Large intestine (tissue), 3 donors: Measurements from ENCODE around the gene FCGBP. TPM values are rescaled to one million over a fixed set of nuclear protein-coding genes. Genes with fewer than 3 reads are reported as not detected.

Experiments used
- DNase-seq, 2 donors: peaks; one replicate each; pipeline versions ENCODE4 v3.0.0 to v3.0.0-alpha.2; 2013
- H3K27ac ChIP-seq: one replicate; pipeline ENCODE4 v1.5.1; 2013; ENCODE audit warnings: low read length
- H3K27me3 ChIP-seq: 2 replicates; pipeline ENCODE4 v1.6.1; 2013; ENCODE audit warnings: low read length; ENCODE audit not compliant: control insufficient read depth, insufficient read depth
- H3K36me3 ChIP-seq: 2 replicates; pipeline ENCODE4 v1.6.1; 2013; ENCODE audit warnings: low read length; ENCODE audit not compliant: control insufficient read depth, insufficient read depth
- H3K4me1 ChIP-seq: one replicate; pipeline ENCODE4 v1.6.1; 2013; ENCODE audit warnings: low read length; ENCODE audit not compliant: control insufficient read depth, insufficient read depth
- H3K4me3 ChIP-seq: one replicate; pipeline ENCODE4 v1.5.1; 2013; ENCODE audit warnings: low read length
- H3K9me3 ChIP-seq: one replicate; pipeline ENCODE4 v1.6.1; 2013; ENCODE audit warnings: mild to moderate bottlenecking, low read depth, low read length, moderate library complexity; ENCODE audit not compliant: control insufficient read depth
- WGBS: methylation state at CpG from one replicate; pipeline ENCODE4 v1.1.5; 2013; ENCODE audit warnings: low lambda C conversion rate; ENCODE audit not compliant: insufficient coverage; 5-methylcytosine and 5-hydroxymethylcytosine counted together
- polyA plus RNA-seq: library from polyadenylated mRNA; unstranded; fragments of 120-200 nt; gene quantifications from one replicate; pipeline ENCODE4 v1.2.1, GENCODE V29; 2013

FCGBP gene
- polyA plus RNA-seq, 1 donor = 609 TPM

DNA sequence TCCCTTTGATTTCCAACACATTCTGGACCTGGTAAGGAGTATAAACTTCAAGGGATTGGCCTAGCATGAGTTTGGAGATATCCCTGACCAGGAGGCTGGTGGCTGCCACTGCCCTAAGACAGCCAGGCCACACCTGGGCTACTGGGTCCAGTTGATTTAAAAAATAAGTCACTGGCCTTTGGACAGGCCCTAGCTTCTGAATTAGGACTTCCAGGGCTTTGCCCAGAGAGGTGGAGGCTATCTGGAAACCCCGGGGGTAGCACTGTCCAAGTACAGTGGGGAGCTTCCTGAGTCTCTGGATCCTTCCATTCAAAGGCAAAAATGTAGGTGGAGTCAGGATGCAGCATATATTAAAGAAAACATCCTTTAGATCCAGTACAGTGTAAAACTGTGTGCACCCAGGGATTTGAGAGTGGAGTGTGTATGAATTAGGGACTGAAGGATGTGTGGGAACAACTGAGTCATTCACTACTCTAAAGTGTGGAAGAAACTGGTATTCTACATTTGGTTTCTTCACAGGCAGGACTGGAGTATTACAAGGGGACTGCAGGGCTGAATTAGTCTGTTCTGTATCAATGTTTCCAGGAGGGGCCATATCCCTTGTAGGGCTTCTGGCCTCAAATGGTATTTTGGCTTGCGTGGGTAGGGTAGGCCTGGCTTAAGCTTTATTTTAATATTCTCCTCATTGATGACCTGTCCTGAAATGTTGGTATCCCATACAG lies 14.8 kb upstream of the FCGBP start:
- Histone ChIP-seq H3K9me3 (no peaks in the 10 kb centered on the region), H3K27ac (no peak overlapping the region), H3K27me3 (no peaks in the 10 kb centered on the region), H3K4me3 (no peak overlapping the region), H3K36me3 (no peaks in the 10 kb centered on the region), H3K4me1 (peaks cover 22% of the 10 kb centered on the region)
- no peak for DNase-seq
- WGBS = no CpG with 5 or more reads among the region's 2 CpGs

DNA sequence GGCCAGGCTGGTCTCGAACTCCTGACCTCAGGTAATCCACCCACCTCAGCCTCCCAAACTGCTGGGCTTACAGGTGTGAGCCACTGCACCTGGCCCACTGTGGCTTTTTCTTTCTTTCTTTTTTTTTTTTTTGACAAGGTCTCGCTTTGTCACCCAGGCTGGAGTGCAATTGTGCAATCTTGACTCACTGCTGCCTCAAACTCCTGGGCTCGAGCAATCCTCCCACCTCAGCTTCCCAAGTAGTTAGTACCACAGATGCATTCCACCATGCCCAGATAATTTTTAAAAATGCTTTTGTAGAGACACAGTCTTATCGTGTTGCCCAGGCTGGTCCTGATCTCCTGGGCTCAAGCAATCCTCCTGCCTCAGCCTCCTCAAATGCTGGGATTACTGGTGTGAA lies 12.1 kb upstream of the FCGBP start:
- no peak for DNase-seq
- no CpG with 5 or more reads among the region's 4 CpGs for WGBS

DNA sequence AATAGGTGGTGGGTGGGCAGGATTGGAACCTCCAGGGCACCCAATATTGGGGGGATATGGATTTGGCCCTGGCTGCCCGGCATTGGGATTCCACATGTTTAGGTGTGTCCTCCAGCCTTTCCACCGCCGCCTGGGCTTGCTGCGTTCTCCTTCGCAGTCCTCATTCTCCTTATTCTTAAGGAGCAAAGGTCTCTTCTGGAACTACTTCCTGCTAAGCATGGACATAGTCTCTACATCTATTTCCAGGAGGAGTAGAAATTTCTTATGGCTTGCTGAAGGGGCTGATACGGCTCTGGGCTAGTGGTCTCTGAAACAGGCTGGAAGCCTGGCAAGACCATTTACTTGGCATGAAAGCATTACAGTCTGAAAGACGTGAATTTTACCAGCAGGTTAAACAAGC lies 9.2 kb upstream of the FCGBP start:
- peak overlapping the region; percentile 90 for H3K27ac ChIP-seq
- DNase-seq = peak; percentile 47 to 84
- 28% methylated on average over 2 of the region's 7 CpGs for WGBS
- H3K36me3 ChIP-seq = no peaks in the 10 kb centered on the region
- no peaks in the 10 kb centered on the region for H3K27me3 ChIP-seq
- peaks cover 50% of the 10 kb centered on the region for H3K4me1 ChIP-seq
- no peak overlapping the region for H3K4me3 ChIP-seq
- peaks cover 11% of the 10 kb centered on the region for H3K9me3 ChIP-seq

More for the DNA sequence above, 12.1 kb upstream of the FCGBP start:
- H3K36me3 ChIP-seq = no peaks in the 10 kb centered on the region
- peaks cover 43% of the 10 kb centered on the region for H3K4me1 ChIP-seq
- no peaks in the 10 kb centered on the region for H3K27me3 ChIP-seq
- H3K9me3 ChIP-seq = no peaks in the 10 kb centered on the region
- no peak overlapping the region for H3K4me3 ChIP-seq
- H3K27ac ChIP-seq = no peak overlapping the region

DNA sequence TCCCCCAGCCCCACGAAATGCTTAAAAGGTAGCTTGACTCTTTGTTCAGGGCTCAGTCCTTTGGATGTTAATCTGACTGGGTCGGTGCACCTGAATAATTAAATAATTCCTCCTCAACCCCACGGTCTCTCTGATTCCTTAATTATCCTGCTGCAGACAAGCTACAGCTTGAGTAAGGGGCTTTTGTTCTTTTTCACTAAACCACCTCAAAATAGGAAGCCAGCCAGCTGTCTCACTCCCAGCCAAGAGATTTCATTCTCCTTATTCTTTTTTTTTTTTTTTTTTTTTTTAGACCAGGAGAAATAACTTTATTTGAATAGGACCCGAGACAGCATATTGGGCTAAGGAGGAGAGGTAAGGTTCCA lies 7.9 kb upstream of the FCGBP start:
- Histone ChIP-seq H3K4me1 (peaks cover 50% of the 10 kb centered on the region), H3K27me3 (no peaks in the 10 kb centered on the region), H3K36me3 (no peaks in the 10 kb centered on the region), H3K9me3 (peaks cover 11% of the 10 kb centered on the region), H3K27ac (peak overlapping the region; percentile 90), H3K4me3 (no peak overlapping the region)
- 0% methylated on average over 1 of the region's 4 CpGs for WGBS
- no peak for DNase-seq

DNA sequence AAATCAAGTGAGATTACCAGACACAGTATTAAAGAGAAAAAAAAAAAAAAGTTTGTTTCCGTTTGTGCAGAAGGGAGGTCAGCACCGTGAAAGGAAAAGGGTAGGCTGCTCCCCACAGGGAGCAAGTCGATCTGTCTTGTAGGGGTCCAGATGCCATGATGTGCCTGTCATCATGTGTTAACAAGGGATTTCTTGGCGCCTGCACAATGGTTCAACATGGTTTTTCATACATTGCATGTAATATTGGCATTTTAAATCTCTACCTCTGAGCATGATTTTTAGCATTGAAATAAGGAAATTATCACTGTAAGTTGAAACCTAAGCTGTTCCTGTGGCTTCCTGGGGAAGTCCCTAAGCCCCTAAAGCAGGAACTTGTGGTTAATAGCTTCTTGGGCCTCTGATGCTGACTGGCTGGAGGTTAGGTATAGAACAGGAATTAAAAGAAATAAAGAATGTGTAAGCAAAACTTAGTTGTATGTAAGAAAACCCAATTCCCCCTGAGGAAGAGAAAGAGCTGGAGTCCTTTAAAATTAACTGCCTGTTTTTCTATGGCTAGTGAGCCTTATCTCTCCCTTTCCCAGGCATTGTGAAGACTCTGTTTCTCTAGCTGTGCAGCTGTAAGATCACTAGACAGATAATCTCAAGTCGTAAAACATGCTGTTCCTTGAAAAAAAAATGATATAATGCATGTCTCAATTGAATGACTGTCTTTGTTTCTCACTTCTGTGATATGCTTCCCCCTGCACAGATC lies 7.4 kb upstream of the FCGBP start:
- no CpG with 5 or more reads among the region's 5 CpGs for WGBS
- Histone ChIP-seq H3K27me3 (no peaks in the 10 kb centered on the region), H3K36me3 (no peaks in the 10 kb centered on the region), H3K9me3 (peaks cover 11% of the 10 kb centered on the region), H3K27ac (peak overlapping the region; percentile 90), H3K4me1 (peaks cover 53% of the 10 kb centered on the region), H3K4me3 (no peak overlapping the region)
- peak in 1 of 2 donors; percentile 54 for DNase-seq

DNA sequence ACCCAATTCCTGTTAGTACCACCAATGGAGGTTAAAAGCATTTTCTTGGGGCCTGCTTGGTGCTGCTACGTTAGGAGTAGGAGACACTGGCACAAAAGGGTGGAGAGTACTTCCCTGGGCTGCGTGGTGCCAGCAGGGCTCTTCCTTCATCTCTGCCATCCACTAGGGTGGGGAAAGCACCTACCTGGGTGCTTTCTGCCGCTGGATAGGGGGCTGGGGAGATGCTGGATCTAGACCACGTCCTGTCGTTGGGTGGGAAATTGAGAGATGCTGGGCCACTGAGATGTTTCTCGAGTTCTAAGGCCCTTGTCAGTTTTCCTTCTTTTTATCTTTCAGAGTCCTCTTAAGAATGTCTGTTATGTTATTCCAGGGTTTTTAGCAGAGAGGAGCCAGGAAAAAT lies 6.7 kb upstream of the FCGBP start:
- Histone ChIP-seq H3K4me3 (no peak overlapping the region), H3K4me1 (peaks cover 50% of the 10 kb centered on the region), H3K27me3 (no peaks in the 10 kb centered on the region), H3K27ac (peak overlapping the region; percentile 90), H3K9me3 (peaks cover 11% of the 10 kb centered on the region), H3K36me3 (no peaks in the 10 kb centered on the region)
- no CpG with 5 or more reads among the region's 6 CpGs for WGBS
- no peak for DNase-seq

DNA sequence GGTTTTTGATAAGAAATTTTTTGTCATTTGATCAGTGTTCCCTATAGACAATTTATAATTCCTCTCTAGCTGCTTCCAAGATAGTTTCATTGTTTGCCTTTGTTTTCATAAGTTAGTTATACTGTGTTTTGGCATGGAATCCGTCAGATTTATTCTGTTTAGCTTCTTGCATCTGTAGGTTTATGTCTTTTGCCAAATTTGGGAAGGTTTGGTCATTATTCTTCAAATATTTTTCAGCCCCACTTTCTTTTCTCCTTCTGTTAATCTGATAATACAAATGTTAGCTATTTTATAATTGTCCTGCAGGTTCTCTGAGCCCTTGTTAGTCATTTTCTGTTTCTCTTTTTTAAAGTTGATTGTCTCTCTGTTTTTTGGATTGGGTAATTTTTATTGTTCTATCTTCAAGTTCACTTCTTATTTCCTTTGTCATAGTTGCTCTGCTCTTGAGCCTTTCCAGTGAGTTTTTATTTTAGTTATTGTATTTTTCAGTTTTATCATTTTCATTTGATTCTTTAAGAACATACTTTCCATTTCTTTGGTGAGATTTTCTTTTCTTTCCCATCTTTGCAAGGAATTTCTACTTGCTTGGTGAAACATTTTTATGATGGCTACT lies 5.9 kb upstream of the FCGBP start:
- Histone ChIP-seq H3K36me3 (no peaks in the 10 kb centered on the region), H3K4me3 (no peak overlapping the region), H3K4me1 (peaks cover 52% of the 10 kb centered on the region), H3K9me3 (peaks cover 11% of the 10 kb centered on the region), H3K27ac (no peak overlapping the region), H3K27me3 (no peaks in the 10 kb centered on the region)
- no peak for DNase-seq
- 100% methylated on average over 1 of the region's 1 CpG for WGBS

DNA sequence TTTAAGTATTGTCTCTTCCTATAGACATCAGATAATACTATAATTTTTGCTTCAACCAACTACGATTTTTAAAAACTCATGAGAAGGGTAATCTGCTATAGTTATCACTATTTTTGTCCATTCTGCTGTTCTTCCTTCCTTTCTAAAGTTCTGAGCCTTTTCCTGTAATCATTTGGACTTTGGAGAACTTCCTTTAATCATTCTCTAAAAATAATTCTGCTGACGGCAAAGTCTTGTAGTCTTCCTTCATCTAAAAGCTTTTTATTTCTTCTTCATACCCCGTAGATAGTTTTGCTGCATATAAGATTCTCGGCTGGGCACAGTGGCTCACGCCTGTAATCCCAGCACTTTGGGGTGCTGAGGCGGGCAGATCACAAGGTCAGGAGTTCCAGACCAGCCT lies 5.1 kb upstream of the FCGBP start:
- Histone ChIP-seq H3K4me1 (peaks cover 47% of the 10 kb centered on the region), H3K36me3 (no peaks in the 10 kb centered on the region), H3K27me3 (no peaks in the 10 kb centered on the region), H3K27ac (no peak overlapping the region), H3K4me3 (no peak overlapping the region), H3K9me3 (peaks cover 11% of the 10 kb centered on the region)
- 87% methylated on average over 3 of the region's 6 CpGs for WGBS
- no peak for DNase-seq

DNA sequence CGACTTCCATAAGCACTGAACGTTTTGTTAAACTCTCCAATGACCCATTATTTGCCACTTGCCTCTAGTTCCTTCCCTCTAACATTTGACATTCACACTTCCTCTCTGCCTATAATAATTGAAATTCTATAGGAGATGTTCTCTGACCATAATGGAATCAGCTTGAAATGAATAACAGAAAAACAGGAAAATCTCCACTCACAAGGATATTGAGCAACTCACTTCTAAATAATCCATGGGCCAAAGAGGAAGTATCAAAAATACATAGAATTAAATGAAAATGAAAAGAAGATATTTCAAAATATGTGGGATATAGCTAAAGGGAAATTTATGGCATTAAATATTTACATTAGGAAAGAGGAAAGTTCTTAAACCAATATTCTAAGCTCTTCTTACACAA lies 3.4 kb upstream of the FCGBP start:
- 57% methylated on average over 2 of the region's 2 CpGs for WGBS
- H3K9me3 ChIP-seq = peaks cover 11% of the 10 kb centered on the region
- H3K27ac ChIP-seq = no peak overlapping the region
- no peaks in the 10 kb centered on the region for H3K36me3 ChIP-seq
- H3K4me3 ChIP-seq = no peak overlapping the region
- no peaks in the 10 kb centered on the region for H3K27me3 ChIP-seq
- peaks cover 34% of the 10 kb centered on the region for H3K4me1 ChIP-seq
- DNase-seq = no peak

DNA sequence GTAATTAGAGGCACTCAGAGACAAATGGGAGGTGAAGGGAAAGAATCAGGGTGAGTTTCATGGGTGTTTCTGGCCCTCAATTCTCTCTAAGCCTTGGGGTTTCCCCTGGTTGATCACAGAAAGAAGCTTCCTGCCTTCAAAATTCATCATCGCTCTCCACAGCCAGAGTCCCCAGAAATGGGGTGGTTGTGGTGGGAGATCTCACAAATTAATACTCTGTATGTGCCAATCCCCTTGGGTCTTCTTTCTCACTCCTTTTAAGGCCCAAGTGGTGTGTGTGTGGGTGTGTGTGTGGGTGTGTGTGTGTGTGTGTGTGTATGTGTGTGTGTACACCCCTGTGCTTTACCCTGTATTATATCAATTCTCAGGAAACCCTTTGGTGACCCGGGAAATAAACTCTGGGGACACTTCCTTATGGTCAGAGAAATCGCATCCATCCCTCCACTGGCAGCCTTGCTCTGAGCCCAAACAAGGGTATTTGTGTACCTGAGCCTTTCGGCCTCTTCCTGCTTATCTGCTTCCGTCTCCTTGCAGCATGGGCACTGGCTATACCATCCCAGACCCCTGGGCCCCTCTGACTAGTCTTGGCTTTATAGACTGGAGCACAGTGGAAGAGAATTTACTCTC lies 2.8 kb upstream of the FCGBP start:
- no peak for DNase-seq
- Histone ChIP-seq H3K4me3 (no peak overlapping the region), H3K36me3 (no peaks in the 10 kb centered on the region), H3K27me3 (no peaks in the 10 kb centered on the region), H3K4me1 (peaks cover 29% of the 10 kb centered on the region), H3K27ac (no peak overlapping the region), H3K9me3 (peaks cover 11% of the 10 kb centered on the region)
- no CpG with 5 or more reads among the region's 5 CpGs for WGBS
